NCI-H524 treated with DMSO at 0.1 percent for 48 hours (cell line): ENCODE measurements around the gene INPP5B.
A peak's percentile ranks its signal among the peaks of the same experiment; 100 is the strongest.

Experiments used
- DNase-seq: peaks from one replicate; lab custom pipeline; 2025; lab: John Stamatoyannopoulos, UW

The INPP5B gene

GRCh38 chr1:37831809-37832208 is 115.0 kb downstream of the INPP5B start:
- no peak for DNase-seq

DNA sequence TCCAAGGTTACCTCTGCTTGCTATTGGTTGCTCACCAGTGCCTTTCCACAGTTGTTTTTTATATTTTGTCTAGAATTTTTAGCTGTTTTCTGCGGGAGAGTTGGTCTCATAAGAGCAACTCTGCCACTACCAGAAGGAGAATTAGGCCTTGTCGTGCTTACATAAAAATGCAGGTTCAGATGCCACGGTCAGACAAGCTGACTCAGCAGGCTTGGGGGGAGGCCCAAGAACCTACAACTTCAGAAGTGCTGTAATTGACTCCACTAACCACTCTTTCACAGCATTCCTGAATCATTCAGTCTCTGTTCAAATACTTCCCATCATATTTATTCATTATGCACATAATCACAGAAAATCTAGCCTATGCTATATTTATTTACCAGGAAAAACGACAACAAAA is 115.7 kb downstream of the INPP5B start:
- no peak for DNase-seq

GRCh38 chr1:37828410-37829074 is 118.3 kb downstream of the INPP5B start:
- no peak for DNase-seq

- DNase-seq, result no peak
Measured at GRCh38 chr1:37825506-37825905, 121.3 kb downstream of the INPP5B start.

GRCh38 chr1:37824001-37824400 is 122.9 kb downstream of the INPP5B start:
- no peak for DNase-seq

- DNase-seq, result no peak
Measured at GRCh38 chr1:37822906-37823815, 123.7 kb downstream of the INPP5B start.

DNA sequence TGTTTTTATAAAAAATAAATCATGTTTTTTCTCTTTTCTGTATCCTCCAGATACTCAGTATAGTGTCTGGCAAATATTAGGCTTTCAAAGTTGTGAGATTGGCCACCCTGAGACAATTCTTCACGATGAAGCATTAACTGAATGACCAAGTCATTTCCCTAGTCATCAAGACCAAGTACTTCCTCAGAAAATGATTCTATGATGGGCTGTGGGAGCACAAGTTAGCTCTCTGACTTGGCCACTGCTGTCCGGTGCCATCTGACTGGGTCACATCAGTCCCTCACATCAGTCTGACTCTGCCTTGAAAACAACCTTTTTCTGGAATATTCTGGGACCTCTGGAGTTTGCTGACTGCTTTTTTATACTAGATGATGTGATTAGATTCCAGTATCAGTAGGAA is 125.4 kb downstream of the INPP5B start:
- DNase-seq, result no peak

DNA sequence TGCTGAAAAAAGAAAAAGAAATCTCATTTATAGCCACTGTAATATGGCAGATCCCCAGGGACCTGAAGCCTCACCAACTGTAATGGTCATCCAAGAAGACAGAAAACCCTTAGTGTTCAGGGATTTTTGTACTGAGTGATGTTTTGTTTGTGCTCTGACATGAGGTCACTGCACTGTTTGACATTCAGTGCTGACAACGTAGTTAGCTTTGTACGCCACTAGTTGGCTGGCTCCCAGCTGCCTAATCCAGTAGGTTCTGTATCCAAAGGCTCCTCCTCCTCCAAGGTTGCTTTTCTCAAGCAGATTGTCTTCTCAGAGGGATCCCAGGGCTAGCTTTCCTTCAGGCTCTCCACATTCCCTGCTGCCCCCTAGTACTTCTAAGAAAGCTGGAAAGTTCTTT is 129.4 kb downstream of the INPP5B start:
- no peak for DNase-seq

DNA sequence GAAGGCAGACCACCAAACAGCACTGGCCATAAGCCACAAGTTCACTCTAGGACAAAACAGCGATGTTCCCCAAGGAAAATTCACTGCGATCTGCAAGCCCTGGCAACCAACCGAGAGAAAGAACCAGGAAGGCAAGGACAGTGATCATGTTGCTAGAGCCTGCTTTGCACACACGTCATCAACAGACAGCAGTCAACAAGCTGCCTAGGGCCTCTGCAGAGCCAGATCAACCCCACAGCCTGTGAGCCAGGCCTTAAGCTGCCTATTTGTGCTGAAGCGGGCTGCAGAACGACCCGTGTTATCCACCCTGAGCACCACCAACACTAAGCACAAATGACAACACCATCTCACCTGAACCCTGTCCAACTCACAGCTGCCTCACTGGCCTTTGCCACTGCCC is 132.6 kb downstream of the INPP5B start:
- no peak for DNase-seq

DNA sequence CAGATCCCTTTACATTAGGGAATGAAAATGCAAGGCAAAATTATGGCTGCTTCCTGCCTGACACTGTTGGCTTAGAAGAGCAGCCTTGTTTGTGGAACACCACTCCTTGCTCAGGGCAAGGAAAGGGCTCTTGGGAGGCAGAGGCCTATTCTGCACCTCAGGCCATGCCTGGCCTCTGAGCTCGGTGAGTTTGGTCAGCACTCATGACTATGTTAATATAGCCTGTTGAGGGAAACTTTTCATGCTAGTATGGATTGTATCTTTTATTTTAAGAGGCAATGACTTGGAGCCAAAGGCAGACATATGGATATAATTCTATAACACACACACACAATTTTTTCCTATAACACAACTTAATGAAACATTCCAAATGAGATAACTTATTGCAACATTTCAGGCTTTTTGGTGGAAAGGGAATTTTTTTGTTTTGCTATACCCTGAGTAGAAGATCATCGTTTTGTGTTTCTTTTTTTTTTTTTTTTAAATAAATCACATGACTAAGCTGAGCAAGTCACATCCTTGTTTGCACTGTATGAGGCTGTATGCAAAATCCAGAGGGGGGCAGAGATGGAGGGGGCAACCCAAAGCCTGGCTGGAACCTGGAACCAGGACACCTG is 133.2 kb downstream of the INPP5B start:
- DNase-seq, result no peak

GRCh38 chr1:37811027-37811655 is 135.7 kb downstream of the INPP5B start:
- peak; percentile 27 for DNase-seq
